GM12873 (cell line): ENCODE results near the gene TNKS1BP1.

Source experiments
- TF ChIP-seq, protein P1 (sequence below): IDR thresholded peaks from 2 replicates; pipeline ENCODE4 v1.5.1; 2012; ENCODE audit warnings: low read depth, mild to moderate bottlenecking, moderate library complexity, low read length, control low read depth; ENCODE audit not compliant: insufficient read depth; ENCODE audit errors: missing control alignments

TNKS1BP1 gene

DNA sequence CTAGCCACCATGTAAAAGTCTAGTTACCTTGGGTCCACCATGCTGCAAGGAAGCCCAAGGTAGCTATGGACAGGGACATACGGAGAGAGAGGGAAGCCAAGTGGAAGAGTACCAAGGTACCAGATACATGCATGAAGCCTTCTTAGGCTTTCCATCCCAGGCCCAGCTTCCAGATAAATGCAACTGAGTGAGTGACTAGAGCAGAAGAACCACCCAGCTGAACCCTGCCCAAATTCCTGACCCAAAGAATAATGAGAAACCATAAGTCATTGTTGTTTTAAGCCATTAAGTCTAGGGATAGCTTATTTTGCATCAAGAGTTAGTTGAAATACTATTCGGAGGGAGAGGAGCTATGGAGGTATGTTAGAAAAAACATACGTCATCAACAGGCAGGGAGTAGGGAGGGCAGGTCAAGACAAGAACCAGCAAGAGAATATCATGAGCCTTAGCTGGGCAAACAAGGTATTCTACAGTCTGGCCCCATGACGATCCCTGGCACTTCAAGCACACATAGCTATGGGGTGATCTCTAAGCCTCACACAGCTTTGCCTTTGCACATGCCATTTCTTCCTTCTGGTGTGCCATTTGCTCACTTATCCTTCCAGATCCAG lies 51.2 kb downstream of the TNKS1BP1 start:
- TF ChIP-seq, protein P1, sequence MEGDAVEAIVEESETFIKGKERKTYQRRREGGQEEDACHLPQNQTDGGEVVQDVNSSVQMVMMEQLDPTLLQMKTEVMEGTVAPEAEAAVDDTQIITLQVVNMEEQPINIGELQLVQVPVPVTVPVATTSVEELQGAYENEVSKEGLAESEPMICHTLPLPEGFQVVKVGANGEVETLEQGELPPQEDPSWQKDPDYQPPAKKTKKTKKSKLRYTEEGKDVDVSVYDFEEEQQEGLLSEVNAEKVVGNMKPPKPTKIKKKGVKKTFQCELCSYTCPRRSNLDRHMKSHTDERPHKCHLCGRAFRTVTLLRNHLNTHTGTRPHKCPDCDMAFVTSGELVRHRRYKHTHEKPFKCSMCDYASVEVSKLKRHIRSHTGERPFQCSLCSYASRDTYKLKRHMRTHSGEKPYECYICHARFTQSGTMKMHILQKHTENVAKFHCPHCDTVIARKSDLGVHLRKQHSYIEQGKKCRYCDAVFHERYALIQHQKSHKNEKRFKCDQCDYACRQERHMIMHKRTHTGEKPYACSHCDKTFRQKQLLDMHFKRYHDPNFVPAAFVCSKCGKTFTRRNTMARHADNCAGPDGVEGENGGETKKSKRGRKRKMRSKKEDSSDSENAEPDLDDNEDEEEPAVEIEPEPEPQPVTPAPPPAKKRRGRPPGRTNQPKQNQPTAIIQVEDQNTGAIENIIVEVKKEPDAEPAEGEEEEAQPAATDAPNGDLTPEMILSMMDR = no peak

DNA sequence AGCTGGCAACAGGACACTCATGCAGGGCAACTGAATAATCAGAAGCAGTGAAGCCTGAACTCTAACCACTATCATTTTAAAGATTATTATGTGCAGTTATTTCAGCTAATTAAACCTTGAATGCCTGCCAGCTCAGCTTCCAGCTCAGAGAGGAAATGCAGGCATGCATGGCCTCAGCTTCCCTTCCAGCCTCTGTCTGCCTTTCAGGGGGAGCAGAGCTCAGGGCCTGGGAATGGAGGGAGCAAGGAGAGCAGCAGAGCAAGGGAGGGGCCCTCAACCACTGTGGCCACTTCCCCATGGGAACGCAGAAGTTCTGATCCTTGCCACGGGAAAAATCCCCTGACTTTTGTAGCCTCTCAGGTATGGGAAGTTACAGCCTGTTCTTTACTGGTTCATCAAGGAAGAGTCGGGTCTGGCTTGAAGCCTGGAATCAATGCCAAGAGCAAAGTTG lies 55.2 kb downstream of the TNKS1BP1 start:
- TF ChIP-seq, protein P1 = no peak

DNA sequence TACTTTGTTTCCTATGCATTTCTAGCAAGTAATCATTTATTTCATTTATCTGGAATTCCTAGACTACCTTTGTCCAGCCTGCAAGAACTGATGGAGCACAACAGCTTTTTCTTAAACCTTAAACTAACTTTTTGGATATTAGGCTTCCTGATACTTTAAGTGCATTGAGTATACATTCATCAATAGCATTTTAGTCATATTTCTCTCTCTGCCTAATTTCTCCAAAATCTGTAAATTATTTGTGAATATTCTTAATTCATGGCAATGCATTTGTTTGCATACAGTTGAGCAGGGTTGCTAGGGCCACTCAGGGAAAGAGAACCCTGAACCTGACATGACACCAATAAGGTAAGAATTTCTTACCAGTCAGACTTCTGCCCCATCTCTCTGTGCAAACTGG lies 58.6 kb downstream of the TNKS1BP1 start:
- TF ChIP-seq, protein P1 = no peak

DNA sequence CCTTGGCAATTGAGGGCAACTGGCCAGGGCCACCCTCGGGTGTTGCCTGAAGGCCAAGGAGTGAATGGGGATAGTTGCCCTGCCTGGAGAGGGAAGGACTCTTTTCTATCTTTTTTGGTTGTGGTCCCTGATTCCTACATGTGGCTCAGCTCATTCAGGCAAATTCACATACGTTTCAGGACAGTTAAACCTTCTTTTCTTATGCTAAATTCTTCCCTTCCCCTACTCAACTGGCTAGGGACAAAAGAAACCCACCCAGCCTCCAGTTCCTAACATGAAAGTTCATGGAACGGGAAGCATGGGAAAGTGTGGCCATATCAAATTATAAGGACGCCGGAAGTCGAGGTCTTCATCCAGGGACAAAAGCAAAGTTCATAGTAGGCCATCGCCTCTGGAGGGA lies 61.4 kb downstream of the TNKS1BP1 start:
- TF ChIP-seq, protein P1 = no peak

DNA sequence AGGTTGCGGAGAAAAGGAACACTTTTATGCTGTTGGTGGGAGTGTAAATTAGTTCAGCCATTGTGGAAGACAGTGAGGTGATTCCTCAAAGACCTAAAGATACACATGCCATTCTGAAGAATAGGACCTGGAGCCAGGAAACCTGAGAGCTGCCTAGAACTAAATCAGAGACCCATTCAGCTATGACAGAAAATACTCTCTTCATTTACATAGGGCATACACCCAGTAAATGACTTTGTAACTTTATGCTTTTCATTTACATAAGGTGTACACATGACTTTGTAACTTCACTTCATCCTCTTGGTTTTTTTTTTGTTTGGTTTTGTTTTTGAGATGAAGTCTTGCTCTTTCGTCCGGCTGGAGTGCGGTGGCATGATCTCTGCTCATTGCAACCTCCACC lies 62.6 kb downstream of the TNKS1BP1 start:
- TF ChIP-seq, protein P1 = no peak

DNA sequence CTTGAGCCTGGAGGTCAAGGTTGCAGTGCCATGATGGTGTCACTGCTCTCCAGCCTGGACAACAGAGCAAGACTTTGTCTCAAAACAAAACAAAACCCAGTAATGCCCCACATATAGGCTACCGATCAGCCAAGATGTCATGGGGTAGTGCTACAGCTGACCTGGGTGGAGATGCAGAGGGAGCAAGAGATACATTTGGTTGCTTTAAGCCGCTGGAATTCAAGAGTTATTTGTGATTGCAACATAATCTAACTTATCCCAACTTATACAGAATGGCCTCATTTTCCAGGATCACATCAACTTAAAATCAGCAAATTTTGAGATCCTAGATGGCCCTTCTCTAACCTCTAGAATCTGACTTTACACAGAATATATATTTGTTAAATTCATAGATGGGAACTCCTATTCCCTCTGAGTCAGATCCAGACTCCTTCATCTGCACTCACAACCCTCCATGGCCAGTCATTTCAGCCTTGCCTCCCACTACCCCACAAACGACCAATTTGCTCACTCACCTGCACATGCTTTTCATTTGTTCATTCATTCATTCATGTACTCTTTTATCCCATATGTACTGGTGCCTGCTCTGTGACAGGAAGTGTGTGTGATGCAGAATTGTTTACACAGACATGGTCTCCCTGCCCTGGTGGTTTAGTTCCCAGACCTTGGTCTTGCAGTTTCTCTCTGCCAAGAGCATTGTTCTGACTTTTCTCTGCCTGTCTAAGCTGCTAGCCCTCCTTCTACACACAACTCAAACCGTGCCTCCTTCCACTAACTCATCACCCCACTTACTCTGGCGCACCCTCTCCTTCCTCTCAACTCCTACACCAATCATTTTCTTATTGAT lies 63.6 kb downstream of the TNKS1BP1 start:
- TF ChIP-seq, protein P1 = no peak

DNA sequence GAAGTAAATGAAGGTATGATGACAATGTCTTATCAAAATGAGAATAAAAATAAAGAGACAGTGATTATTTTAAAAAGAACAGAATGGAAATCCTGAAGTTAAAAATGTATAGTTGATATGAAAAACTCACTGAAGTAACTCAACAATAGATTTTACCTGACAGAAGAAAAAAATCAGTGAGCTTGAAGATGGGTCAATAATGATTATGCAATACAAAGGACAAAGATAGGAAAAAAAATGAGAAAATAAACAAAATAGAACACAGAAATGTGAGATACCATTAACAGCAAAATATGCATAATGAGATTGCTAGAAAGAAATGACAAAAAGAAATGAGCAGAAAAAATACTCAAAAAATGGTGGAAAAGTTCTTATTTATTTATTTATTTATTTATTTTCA lies 68.6 kb downstream of the TNKS1BP1 start:
- TF ChIP-seq, protein P1 = no peak
